Stomach (tissue), 9 donors: ENCODE measurements around the gene PARD6A. TPM values are rescaled to one million over a fixed set of nuclear protein-coding genes. Genes with fewer than 3 reads are reported as not detected.
A peak's percentile ranks its signal among the peaks of the same experiment; 100 is the strongest.

Source experiments
- DNase-seq, 2 donors: peaks; one replicate each; pipeline versions ENCODE4 v3.0.0 to v3.0.0-alpha.2; 2013 to 2019
- H3K27ac ChIP-seq, 5 donors: fragments of 200-600 bp in 4 of 5; sonication (generic) in 4 of 5; one replicate each; pipeline ENCODE4 v1.5.1; 2013 to 2019; ENCODE audit warnings: mild to moderate bottlenecking in 1 of 5, moderate library complexity in 1 of 5
- H3K27me3 ChIP-seq, 3 donors: fragments of 200-600 bp; sonication (generic); one replicate each; pipeline ENCODE4 v1.5.1; 2017 to 2019; ENCODE audit warnings: mixed run types in 1 of 3
- H3K36me3 ChIP-seq, 4 donors: fragments of 200-600 bp; sonication (generic); 1 replicate in 3 of 4; 2 replicates in 1 of 4; pipeline ENCODE4 v1.5.1; 2016 to 2019
- H3K4me1 ChIP-seq, 4 donors: fragments of 200-600 bp; sonication (generic); one replicate each; pipeline ENCODE4 v1.5.1; 2016 to 2019
- H3K4me3 ChIP-seq, 4 donors: fragments of 200-600 bp; sonication (generic) in 3 of 4; one replicate each; pipeline ENCODE4 v1.5.1; 2016 to 2019; ENCODE audit warnings: mild to moderate bottlenecking in 1 of 4
- H3K9me3 ChIP-seq, 4 donors: fragments of 200-600 bp; sonication (generic); one replicate each; pipeline ENCODE4 v1.5.1; 2016 to 2019
- EP300 ChIP-seq: sonication (generic); formaldehyde crosslinking; IDR thresholded peaks from one replicate; pipeline ENCODE4 v1.6.1; 2017; ENCODE audit warnings: antibody characterized with exemption
- POLR2A ChIP-seq, 4 donors: fragments of 450-650 bp; IDR thresholded peaks; one replicate each; pipeline ENCODE4 v1.6.1; 2016; ENCODE audit warnings: antibody characterized with exemption in 4 of 4, control low read depth in 2 of 4, mild to moderate bottlenecking in 1 of 4, moderate library complexity in 1 of 4
- POLR2AphosphoS5 ChIP-seq, 3 donors: sonication (generic); formaldehyde crosslinking; IDR thresholded peaks; one replicate each; pipeline ENCODE4 v1.6.1; 2016; ENCODE audit warnings: antibody characterized with exemption in 3 of 3
- WGBS, 5 donors: extraction: QIAGEN DNeasy Blood & Tissue Kit in 3 of 5; methylation state at CpG; one replicate each; pipeline versions ENCODE4 v1.1.5 to v1.1.7; 2013 to 2018; 5-methylcytosine and 5-hydroxymethylcytosine counted together
- intact Hi-C: fragments of 100-400 bp; cut with DNase I; formaldehyde crosslinking; loops from one replicate; pipeline ENCODE4 v1.15.1; 2023; ENCODE audit warnings: low total_unique reads
- polyA plus RNA-seq, 3 donors: library from polyadenylated mRNA; stranded (reverse); fragments of 200-250 nt; gene quantifications; one replicate each; pipeline ENCODE4 v1.2.3, GENCODE V29; 2013
- total RNA-seq, 5 donors: library from RNA; depleted of rRNA; stranded (reverse); fragments of >200 nt; gene quantifications; one replicate each; pipeline versions ENCODE4 v1.1.0 to v1.2.3, GENCODE V29; 2014 to 2016
- TF ChIP-seq, protein P1 (sequence below), 7 experiments: fragments of 450-650 bp in 4 of 7; fragments of 200-600 bp in 3 of 7; sonication (generic) in 3 of 7; IDR thresholded peaks; one replicate each; pipeline ENCODE4 v1.5.1; 2016 to 2019; ENCODE audit warnings: antibody characterized with exemption in 7 of 7, control low read depth in 2 of 7, mild to moderate bottlenecking in 1 of 7
- donor health status: healthy with polysubstance abuse.
- donor health status: Bipolar disorder and iron deficiency.
- donor health status: healthy.

The PARD6A gene
- total and polyA plus RNA-seq, 8 donors: 1.1 to 56.7 (median 7.1) TPM

DNA sequence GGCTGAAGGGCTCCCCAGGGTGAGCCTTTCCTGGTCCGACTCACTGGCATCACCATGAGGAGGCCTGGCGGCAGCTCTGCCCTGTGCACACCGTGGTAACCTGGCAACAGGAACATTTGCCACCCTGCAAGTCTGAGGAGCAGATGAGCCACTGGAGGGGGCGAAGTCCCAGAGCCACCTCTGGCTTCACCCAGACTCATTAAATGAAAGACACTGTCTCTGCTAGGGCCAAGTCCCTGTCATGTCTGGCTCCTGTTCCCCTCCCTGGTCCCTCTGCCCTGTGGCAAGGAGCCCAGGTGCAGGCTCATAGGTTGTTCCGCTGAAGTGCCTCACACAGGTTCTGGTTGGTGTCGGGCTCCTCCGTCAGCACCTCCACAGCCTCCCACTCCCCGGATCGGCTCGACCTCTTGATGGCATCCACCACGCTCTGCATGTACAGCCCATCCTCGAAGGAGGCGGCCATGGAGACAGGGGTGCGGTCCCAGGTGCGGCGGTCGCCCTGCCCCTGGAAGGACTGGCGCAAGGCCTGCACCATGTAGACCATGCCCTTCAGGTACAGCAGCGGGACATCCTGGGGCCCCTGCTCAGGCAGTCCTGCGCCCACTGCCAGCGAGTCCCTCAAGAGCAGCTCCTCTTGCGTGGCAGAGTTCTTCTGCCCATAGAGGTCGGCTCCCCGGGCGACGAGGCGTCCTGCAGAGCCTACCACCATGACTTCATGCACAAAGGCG lies 14.3 kb downstream of the PARD6A start:
- Histone ChIP-seq H3K9me3 (no peaks in the 10 kb centered on the region), H3K27me3 (no peaks in the 10 kb centered on the region), H3K27ac (peak overlapping the region in 4 of 5 donors; percentile 71 to 86 (median 77)), H3K4me1 (peaks cover 21 to 38% (median 30%) of the 10 kb centered on the region in 4 donors), H3K4me3 (no peak overlapping the region), H3K36me3 (peaks cover 0 to 17% (median 10%) of the 10 kb centered on the region in 4 donors)
- TF ChIP-seq POLR2A (IDR thresholded peaks at IDR 0.05): no peak
- TF ChIP-seq POLR2AphosphoS5 (IDR thresholded peaks at IDR 0.05): no peak
- 94 to 96% (median 94%) methylated on average over 23 to 28 of the region's 28 CpGs for WGBS, 5 donors
- intact Hi-C loops: no loop called here
- no peak for DNase-seq

DNA sequence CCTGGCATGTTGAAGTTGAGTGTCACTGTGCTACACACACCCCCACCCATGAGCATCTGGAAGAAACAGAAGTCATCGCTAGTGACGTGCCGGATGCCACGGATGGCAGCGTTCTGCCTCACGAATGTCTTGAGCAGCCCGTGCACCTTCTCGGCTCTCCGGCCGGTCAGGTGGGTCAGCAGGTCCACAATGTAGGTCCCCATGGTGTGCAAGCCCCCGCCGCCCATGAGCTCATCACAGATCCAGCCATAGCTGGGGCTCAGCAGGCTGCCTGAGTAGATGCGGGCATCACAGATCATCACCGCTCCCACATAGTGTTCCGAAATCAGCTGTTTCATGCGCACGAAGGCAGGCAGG lies 14.8 kb downstream of the PARD6A start:
- Histone ChIP-seq H3K27me3 (no peaks in the 10 kb centered on the region), H3K36me3 (peaks cover 4 to 23% (median 12%) of the 10 kb centered on the region in 4 donors), H3K9me3 (no peaks in the 10 kb centered on the region), H3K4me3 (no peak overlapping the region), H3K27ac (peak overlapping the region in 1 of 5 donors; percentile 76), H3K4me1 (peaks cover 21 to 38% (median 30%) of the 10 kb centered on the region in 4 donors)
- DNase-seq: no peak
- 95 to 97% (median 96%) methylated on average over 10 to 17 of the region's 17 CpGs for WGBS, 5 donors
- TF ChIP-seq EP300 (no peak), POLR2AphosphoS5 (IDR thresholded peaks at IDR 0.05) (no peak), POLR2A (IDR thresholded peaks at IDR 0.05) (no peak)
- TF ChIP-seq, protein P1, sequence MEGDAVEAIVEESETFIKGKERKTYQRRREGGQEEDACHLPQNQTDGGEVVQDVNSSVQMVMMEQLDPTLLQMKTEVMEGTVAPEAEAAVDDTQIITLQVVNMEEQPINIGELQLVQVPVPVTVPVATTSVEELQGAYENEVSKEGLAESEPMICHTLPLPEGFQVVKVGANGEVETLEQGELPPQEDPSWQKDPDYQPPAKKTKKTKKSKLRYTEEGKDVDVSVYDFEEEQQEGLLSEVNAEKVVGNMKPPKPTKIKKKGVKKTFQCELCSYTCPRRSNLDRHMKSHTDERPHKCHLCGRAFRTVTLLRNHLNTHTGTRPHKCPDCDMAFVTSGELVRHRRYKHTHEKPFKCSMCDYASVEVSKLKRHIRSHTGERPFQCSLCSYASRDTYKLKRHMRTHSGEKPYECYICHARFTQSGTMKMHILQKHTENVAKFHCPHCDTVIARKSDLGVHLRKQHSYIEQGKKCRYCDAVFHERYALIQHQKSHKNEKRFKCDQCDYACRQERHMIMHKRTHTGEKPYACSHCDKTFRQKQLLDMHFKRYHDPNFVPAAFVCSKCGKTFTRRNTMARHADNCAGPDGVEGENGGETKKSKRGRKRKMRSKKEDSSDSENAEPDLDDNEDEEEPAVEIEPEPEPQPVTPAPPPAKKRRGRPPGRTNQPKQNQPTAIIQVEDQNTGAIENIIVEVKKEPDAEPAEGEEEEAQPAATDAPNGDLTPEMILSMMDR (IDR thresholded peaks at IDR 0.05): no peak
- intact Hi-C loops: no loop called here

DNA sequence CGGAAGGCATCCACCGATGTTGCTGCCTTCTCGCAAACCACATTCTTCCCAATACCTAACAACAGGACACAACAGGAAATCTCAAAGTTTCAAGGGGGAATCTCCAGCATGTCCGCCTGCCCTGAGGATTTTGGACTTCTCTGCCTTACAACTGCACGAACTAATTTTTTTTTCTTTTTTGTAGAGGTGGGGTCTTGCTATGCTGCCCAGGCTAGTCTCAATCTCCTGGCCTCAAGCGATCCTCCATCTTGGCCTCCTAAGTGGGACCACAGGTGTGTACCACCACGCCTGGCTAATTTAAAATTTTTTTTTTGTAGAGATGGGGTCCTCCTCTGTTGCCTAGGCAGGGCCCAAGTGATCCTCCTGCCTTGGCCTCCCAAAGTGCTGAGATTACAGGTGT lies 15.2 kb downstream of the PARD6A start:
- H3K9me3 ChIP-seq: no peaks in the 10 kb centered on the region
- TF ChIP-seq EP300 (no peak), POLR2A (IDR thresholded peaks at IDR 0.05) (no peak), POLR2AphosphoS5 (IDR thresholded peaks at IDR 0.05) (no peak)
- TF ChIP-seq, protein P1 (IDR thresholded peaks at IDR 0.05): no peak
- peaks cover 21 to 38% (median 30%) of the 10 kb centered on the region in 4 donors for H3K4me1 ChIP-seq
- peak overlapping the region in 1 of 5 donors; percentile 23 for H3K27ac ChIP-seq
- no peak overlapping the region for H3K4me3 ChIP-seq
- no peaks in the 10 kb centered on the region for H3K27me3 ChIP-seq
- no peak for DNase-seq
- 96 to 100% (median 98%) methylated on average over 7 of the region's 7 CpGs for WGBS, 5 donors
- intact Hi-C loops: no loop called here
- H3K36me3 ChIP-seq: peaks cover 4 to 27% (median 14%) of the 10 kb centered on the region in 4 donors

DNA sequence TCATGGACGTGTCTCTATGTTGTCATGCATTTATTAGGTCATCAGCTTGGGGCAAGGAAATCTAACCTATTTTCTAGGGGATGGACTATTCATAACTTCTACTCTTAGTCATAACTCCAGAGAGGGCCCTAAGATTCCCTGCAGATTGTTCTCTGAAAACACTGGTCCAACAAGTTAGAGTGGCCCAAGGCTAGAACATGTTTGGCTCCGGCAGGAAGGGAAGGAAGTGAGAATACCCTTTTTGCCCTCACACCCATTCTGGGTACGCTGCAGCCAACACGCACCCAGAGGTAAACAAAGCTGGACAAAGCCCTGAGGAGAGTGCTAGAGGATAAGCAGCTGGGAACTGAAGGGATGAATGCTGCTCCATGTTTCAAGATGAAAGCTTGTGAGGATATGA lies 15.8 kb downstream of the PARD6A start:
- peak overlapping the region in 1 of 5 donors; percentile 23 for H3K27ac ChIP-seq
- no peak overlapping the region for H3K4me3 ChIP-seq
- 45 to 60% (median 54%) methylated on average over 4 of the region's 4 CpGs for WGBS, 5 donors
- TF ChIP-seq, protein P1 (IDR thresholded peaks at IDR 0.05): no peak
- TF ChIP-seq POLR2A (IDR thresholded peaks at IDR 0.05) (no peak), EP300 (no peak)
- peaks cover 21 to 38% (median 30%) of the 10 kb centered on the region in 4 donors for H3K4me1 ChIP-seq
- intact Hi-C loops: no loop called here
- DNase-seq: no peak
- no peaks in the 10 kb centered on the region for H3K9me3 ChIP-seq
- H3K27me3 ChIP-seq: no peaks in the 10 kb centered on the region
- H3K36me3 ChIP-seq: peaks cover 4 to 32% (median 16%) of the 10 kb centered on the region in 4 donors

DNA sequence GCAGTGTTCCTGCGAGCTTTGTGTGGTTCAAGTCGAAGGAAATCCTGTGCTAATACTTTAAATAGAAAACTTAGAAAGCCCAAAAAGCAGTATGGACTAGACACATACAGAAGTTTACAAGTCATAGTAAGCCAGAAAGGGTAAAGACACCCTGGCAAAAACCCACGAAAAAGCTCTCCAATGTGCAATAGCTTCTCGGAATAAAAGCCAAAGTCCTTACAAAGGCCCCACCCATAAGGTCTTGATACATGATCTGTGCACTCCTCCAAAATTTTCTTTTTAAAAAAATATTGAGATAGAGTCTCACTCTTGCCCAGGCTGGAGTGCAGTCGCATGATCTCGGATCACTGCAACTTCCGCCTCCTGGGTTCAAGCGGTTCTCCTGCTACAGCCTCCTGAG lies 16.2 kb downstream of the PARD6A start:
- Histone ChIP-seq H3K4me3 (no peak overlapping the region), H3K27me3 (no peaks in the 10 kb centered on the region), H3K27ac (peak overlapping the region in 1 of 5 donors; percentile 23), H3K4me1 (peaks cover 21 to 38% (median 30%) of the 10 kb centered on the region in 4 donors), H3K36me3 (peaks cover 4 to 34% (median 16%) of the 10 kb centered on the region in 4 donors), H3K9me3 (no peaks in the 10 kb centered on the region)
- no peak for DNase-seq
- 66 to 78% (median 70%) methylated on average over 8 of the region's 8 CpGs for WGBS, 5 donors
- intact Hi-C loops: no loop called here
- TF ChIP-seq EP300 (no peak), POLR2AphosphoS5 (IDR thresholded peaks at IDR 0.05) (no peak), POLR2A (IDR thresholded peaks at IDR 0.05) (no peak)
- TF ChIP-seq, protein P1 (IDR thresholded peaks at IDR 0.05): no peak
